Suprapubic skin (tissue), 4 donors: ENCODE data around the gene MEIS3. TPM values are rescaled to one million over a fixed set of nuclear protein-coding genes. Genes with fewer than 3 reads are reported as not detected.

Experiments
- DNase-seq, 2 donors: peaks; one replicate each; pipeline ENCODE4 v3.0.0-alpha.2; 2019; ENCODE audit warnings: low spot score in 2 of 2
- H3K27ac ChIP-seq: fragments of 200-600 bp; sonication (generic); one replicate; pipeline ENCODE4 v1.5.1; 2019
- H3K27me3 ChIP-seq: fragments of 200-600 bp; sonication (generic); one replicate; pipeline ENCODE4 v1.5.1; 2019
- H3K36me3 ChIP-seq: fragments of 200-600 bp; sonication (generic); one replicate; pipeline ENCODE4 v1.5.1; 2019
- H3K4me1 ChIP-seq: fragments of 200-600 bp; sonication (generic); one replicate; pipeline ENCODE4 v1.5.1; 2019
- H3K4me3 ChIP-seq: fragments of 200-600 bp; sonication (generic); one replicate; pipeline ENCODE4 v1.5.1; 2019; ENCODE audit warnings: mild to moderate bottlenecking
- H3K9me3 ChIP-seq: fragments of 200-600 bp; sonication (generic); one replicate; pipeline ENCODE4 v1.5.1; 2019
- CTCF ChIP-seq, 2 donors: fragments of 200-600 bp in 1 of 2; fragments of 450-650 bp in 1 of 2; sonication (generic) in 1 of 2; IDR thresholded peaks; one replicate each; pipeline ENCODE4 v1.5.1; 2016 to 2019; ENCODE audit warnings: antibody characterized with exemption in 2 of 2, mild to moderate bottlenecking in 1 of 2, moderate library complexity in 1 of 2
- EP300 ChIP-seq: sonication (generic); formaldehyde crosslinking; IDR thresholded peaks from one replicate; pipeline ENCODE4 v1.6.1; 2017; ENCODE audit warnings: antibody characterized with exemption
- POLR2A ChIP-seq, 2 donors: fragments of 450-650 bp; IDR thresholded peaks; one replicate each; pipeline ENCODE4 v1.6.1; 2017; ENCODE audit warnings: antibody characterized with exemption in 2 of 2, mild to moderate bottlenecking in 2 of 2, moderate library complexity in 2 of 2
- POLR2AphosphoS5 ChIP-seq, 3 donors: sonication (generic); formaldehyde crosslinking; IDR thresholded peaks; one replicate each; pipeline ENCODE4 v1.6.1; 2017; ENCODE audit warnings: antibody characterized with exemption in 3 of 3
- WGBS: methylation state at CpG from one replicate; pipeline ENCODE4 v1.1.5; 2018; 5-methylcytosine and 5-hydroxymethylcytosine counted together
- total RNA-seq, 4 donors: library from RNA; depleted of rRNA; stranded (reverse); fragments of >200 nt; gene quantifications; one replicate each; pipeline ENCODE4 v1.1.0, GENCODE V29; 2016

Gene MEIS3
- total RNA-seq, 4 donors from 2014 or later: 1.6 to 5.5 (median 3.1) TPM

- Histone ChIP-seq H3K4me3 (no peak overlapping the region), H3K27me3 (no peaks in the 10 kb centered on the region), H3K27ac (no peak overlapping the region), H3K9me3 (no peaks in the 10 kb centered on the region), H3K4me1 (no peaks in the 10 kb centered on the region), H3K36me3 (peaks cover 100% of the 10 kb centered on the region)
- DNase-seq: no peak
- 94% methylated on average over 21 of the region's 21 CpGs for WGBS
- no peak for TF ChIP-seq EP300
- TF ChIP-seq CTCF (IDR thresholded peaks at IDR 0.05): no peak
- TF ChIP-seq POLR2AphosphoS5 (IDR thresholded peaks at IDR 0.05): no peak
- no peak for TF ChIP-seq POLR2A (IDR thresholded peaks at IDR 0.05)
Observed at GRCh38 chr19:47362321-47362720, 57.0 kb downstream of the MEIS3 start.

GRCh38 chr19:47358936-47359335, 60.4 kb downstream of the MEIS3 start:
- Histone ChIP-seq H3K4me3 (no peak overlapping the region), H3K36me3 (peaks cover 97% of the 10 kb centered on the region), H3K9me3 (no peaks in the 10 kb centered on the region), H3K27ac (no peak overlapping the region), H3K4me1 (no peaks in the 10 kb centered on the region), H3K27me3 (no peaks in the 10 kb centered on the region)
- TF ChIP-seq POLR2A (IDR thresholded peaks at IDR 0.05) (no peak), POLR2AphosphoS5 (IDR thresholded peaks at IDR 0.05) (no peak), EP300 (no peak), CTCF (IDR thresholded peaks at IDR 0.05) (no peak)
- 88% methylated on average over 6 of the region's 6 CpGs for WGBS
- no peak for DNase-seq

GRCh38 chr19:47357788-47358680, 61.3 kb downstream of the MEIS3 start:
- WGBS: 92% methylated on average over 4 of the region's 28 CpGs
- TF ChIP-seq CTCF (IDR thresholded peaks at IDR 0.05) (no peak), POLR2A (IDR thresholded peaks at IDR 0.05) (no peak), EP300 (no peak), POLR2AphosphoS5 (IDR thresholded peaks at IDR 0.05) (no peak)
- H3K36me3 ChIP-seq: peaks cover 97% of the 10 kb centered on the region
- no peak overlapping the region for H3K4me3 ChIP-seq
- H3K4me1 ChIP-seq: no peaks in the 10 kb centered on the region
- H3K27me3 ChIP-seq: no peaks in the 10 kb centered on the region
- H3K9me3 ChIP-seq: no peaks in the 10 kb centered on the region
- H3K27ac ChIP-seq: no peak overlapping the region
- DNase-seq: no peak

- peaks cover 92% of the 10 kb centered on the region for H3K36me3 ChIP-seq
- no peak for DNase-seq
- H3K4me1 ChIP-seq: no peaks in the 10 kb centered on the region
- no peak overlapping the region for H3K4me3 ChIP-seq
- H3K27me3 ChIP-seq: no peaks in the 10 kb centered on the region
- 89% methylated on average over 6 of the region's 6 CpGs for WGBS
- TF ChIP-seq POLR2AphosphoS5 (IDR thresholded peaks at IDR 0.05): no peak
- no peak for TF ChIP-seq POLR2A (IDR thresholded peaks at IDR 0.05)
- no peak for TF ChIP-seq EP300
- no peak for TF ChIP-seq CTCF (IDR thresholded peaks at IDR 0.05)
- no peak overlapping the region for H3K27ac ChIP-seq
- H3K9me3 ChIP-seq: no peaks in the 10 kb centered on the region
Observed at GRCh38 chr19:47356900-47357299, 62.4 kb downstream of the MEIS3 start.

- peaks cover 17% of the 10 kb centered on the region for H3K4me1 ChIP-seq
- DNase-seq: no peak
- H3K4me3 ChIP-seq: no peak overlapping the region
- no peak overlapping the region for H3K27ac ChIP-seq
- 96% methylated on average over 12 of the region's 24 CpGs for WGBS
- H3K9me3 ChIP-seq: no peaks in the 10 kb centered on the region
- H3K36me3 ChIP-seq: peaks cover 56% of the 10 kb centered on the region
- no peaks in the 10 kb centered on the region for H3K27me3 ChIP-seq
- no peak for TF ChIP-seq CTCF (IDR thresholded peaks at IDR 0.05)
- TF ChIP-seq POLR2AphosphoS5 (IDR thresholded peaks at IDR 0.05): no peak
- TF ChIP-seq POLR2A (IDR thresholded peaks at IDR 0.05): no peak
- TF ChIP-seq EP300: no peak
Observed at GRCh38 chr19:47353307-47353712, 66.0 kb downstream of the MEIS3 start.
